ENCODE data around the gene ANKRD1.

ANKRD1 gene

DNA sequence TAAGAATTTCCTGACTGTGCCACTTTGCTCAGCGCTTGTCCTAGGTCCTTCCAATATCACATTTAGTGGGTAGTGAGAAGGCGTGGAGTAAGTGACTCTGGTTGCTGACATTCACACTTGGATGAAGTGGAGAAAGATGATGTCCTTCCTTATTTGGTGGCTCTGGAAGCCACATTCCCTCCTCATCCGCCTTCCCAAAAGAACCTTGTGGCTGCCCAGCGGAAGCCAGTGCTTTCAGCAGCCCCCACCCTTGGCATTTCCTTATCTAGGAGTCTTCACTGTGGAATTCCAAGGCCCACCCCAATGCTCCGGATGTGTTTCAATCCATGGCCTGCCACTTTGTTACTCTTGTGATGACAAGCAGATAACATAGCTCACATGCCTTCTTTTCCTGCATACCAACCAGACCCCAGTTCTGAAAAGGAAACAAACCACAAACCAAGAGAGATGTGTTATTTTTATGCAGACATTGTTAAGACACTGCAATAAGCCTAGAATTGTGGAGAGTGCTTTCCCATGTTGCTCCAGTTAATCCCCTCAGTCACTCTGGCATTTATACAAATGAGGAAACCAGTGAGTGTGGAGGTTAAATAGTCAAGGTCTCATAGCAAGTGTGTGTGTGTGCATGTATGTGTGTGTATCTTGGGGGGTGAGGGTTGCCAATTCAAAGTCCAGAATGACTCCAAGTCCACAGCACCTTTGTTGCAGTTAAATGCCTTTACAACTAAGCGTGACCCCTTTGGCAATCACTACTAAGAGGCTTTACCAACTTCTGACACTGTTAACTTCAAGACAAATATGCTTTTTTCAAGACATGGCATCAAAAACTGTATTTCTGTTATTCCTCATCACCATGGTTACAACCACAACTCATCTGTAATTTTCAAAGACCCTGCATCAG is 10.3 kb upstream of the ANKRD1 start:
- Histone ChIP-seq H3K9me3 (ENCODE audit: control insufficient read depth, low read depth, low read length) (no peaks in the 10 kb centered on the region), H3K27ac (ENCODE audit: low read length) (no peak overlapping the region), H3K4me3 (ENCODE audit: low read length) (peak overlapping the region; percentile 3), H3K4me1 (ENCODE audit: control insufficient read depth, low read depth, low read length) (peaks cover 25% of the 10 kb centered on the region), H3K27me3 (ENCODE audit: control insufficient read depth, insufficient read depth, low read length) (peaks cover 100% of the 10 kb centered on the region), H3K36me3 (ENCODE audit: control insufficient read depth, low read depth, low read length) (no peaks in the 10 kb centered on the region), H3K9ac (ENCODE audit: low read length) (no peak overlapping the region)

DNA sequence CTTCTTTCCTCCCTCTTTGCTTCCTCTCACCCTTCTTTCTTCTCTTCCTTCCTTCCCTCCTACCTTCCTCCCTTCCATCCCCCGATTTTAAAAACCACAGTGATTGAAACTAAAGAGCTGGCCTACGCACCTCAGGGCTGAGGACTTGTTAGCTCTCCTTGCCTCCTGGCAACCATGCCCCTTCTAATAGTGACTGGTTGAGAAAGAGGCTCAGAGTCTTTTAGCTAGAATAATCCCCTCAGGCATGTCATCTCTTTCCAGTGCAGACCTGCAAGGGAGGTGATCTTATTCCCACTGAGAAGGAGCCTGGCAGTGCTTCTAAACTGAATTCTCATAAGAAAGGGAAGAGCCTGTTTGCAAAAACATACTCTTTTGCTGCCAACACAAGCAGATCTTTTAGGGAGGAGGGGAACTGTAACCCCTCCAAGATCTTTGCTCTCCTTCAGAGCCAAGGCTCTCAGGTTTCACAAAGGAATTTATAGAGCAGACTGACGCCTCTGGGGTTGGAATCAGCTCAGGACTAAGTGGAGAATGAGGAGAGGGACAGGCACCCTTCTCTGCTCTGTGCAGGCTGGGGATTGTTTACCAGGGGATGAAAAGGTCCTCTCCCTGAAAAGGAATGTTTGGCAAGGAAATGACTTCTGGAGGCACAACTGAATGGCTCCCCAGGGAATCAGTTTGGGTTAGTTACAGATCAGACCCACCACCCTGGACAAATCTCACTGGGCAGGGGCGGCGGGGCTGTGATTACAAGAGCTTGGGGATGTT is 9.4 kb upstream of the ANKRD1 start:
- Histone ChIP-seq H3K27me3 (ENCODE audit: control insufficient read depth, insufficient read depth, low read length) (peaks cover 100% of the 10 kb centered on the region), H3K27ac (ENCODE audit: low read length) (no peak overlapping the region), H3K4me3 (ENCODE audit: low read length) (peak overlapping the region; percentile 3), H3K4me1 (ENCODE audit: control insufficient read depth, low read depth, low read length) (peaks cover 28% of the 10 kb centered on the region), H3K36me3 (ENCODE audit: control insufficient read depth, low read depth, low read length) (no peaks in the 10 kb centered on the region), H3K9ac (ENCODE audit: low read length) (no peak overlapping the region), H3K9me3 (ENCODE audit: control insufficient read depth, low read depth, low read length) (no peaks in the 10 kb centered on the region)

DNA sequence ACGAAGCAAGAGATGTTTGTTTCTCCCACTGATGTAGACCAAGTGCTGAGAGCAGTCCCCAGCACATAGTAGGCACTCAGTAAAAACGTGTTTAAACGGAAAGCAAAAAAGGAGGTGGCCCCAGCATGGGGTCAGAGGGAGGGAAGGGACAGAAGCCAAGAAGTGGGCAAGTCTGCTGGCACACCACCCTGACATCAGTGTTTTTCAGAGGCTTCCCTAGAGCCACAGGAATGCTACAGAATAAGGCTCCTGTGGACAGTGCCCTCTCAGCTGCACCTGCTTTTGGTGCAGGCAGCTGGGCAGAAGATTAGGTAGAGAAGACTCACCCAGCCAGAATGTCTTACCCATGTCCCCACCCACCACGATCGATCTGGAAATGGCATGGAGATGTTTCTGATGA is 8.3 kb upstream of the ANKRD1 start:
- peaks cover 28% of the 10 kb centered on the region for H3K4me1 ChIP-seq (ENCODE audit: control insufficient read depth, low read depth, low read length)
- no peaks in the 10 kb centered on the region for H3K9me3 ChIP-seq (ENCODE audit: control insufficient read depth, low read depth, low read length)
- H3K27me3 ChIP-seq (ENCODE audit: control insufficient read depth, insufficient read depth, low read length) = peaks cover 100% of the 10 kb centered on the region

DNA sequence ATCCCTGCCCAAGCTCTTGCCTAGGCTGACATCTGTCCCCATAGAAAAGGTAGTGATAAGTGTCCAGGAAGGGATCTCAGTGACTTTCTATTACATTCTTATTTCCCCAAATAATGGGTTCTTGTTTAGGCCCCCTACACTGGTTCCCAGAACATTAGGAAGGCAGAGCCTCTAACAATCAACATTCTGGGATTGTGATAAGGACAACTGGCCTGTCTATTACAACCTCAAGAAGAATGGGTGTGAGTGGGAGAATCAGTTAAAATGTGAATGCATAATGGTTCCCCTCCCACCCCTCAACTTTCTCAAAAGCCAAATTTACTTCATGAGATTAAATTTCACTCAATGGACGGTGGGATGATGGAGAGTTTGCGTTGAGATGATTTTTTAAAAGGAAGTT is 6.4 kb upstream of the ANKRD1 start:
- peaks cover 3% of the 10 kb centered on the region for H3K9me3 ChIP-seq (ENCODE audit: control insufficient read depth, low read depth, low read length)
- no peaks in the 10 kb centered on the region for H3K36me3 ChIP-seq (ENCODE audit: control insufficient read depth, low read depth, low read length)
- no peak overlapping the region for H3K27ac ChIP-seq (ENCODE audit: low read length)
- H3K27me3 ChIP-seq (ENCODE audit: control insufficient read depth, insufficient read depth, low read length) = peaks cover 100% of the 10 kb centered on the region
- H3K4me1 ChIP-seq (ENCODE audit: control insufficient read depth, low read depth, low read length) = peaks cover 28% of the 10 kb centered on the region
- no peak overlapping the region for H3K4me3 ChIP-seq (ENCODE audit: low read length)
- no peak overlapping the region for H3K9ac ChIP-seq (ENCODE audit: low read length)

More for the DNA sequence above, 8.3 kb upstream of the ANKRD1 start:
- Histone ChIP-seq H3K27ac (ENCODE audit: low read length) (no peak overlapping the region), H3K4me3 (ENCODE audit: low read length) (no peak overlapping the region), H3K36me3 (ENCODE audit: control insufficient read depth, low read depth, low read length) (no peaks in the 10 kb centered on the region), H3K9ac (ENCODE audit: low read length) (no peak overlapping the region)

DNA sequence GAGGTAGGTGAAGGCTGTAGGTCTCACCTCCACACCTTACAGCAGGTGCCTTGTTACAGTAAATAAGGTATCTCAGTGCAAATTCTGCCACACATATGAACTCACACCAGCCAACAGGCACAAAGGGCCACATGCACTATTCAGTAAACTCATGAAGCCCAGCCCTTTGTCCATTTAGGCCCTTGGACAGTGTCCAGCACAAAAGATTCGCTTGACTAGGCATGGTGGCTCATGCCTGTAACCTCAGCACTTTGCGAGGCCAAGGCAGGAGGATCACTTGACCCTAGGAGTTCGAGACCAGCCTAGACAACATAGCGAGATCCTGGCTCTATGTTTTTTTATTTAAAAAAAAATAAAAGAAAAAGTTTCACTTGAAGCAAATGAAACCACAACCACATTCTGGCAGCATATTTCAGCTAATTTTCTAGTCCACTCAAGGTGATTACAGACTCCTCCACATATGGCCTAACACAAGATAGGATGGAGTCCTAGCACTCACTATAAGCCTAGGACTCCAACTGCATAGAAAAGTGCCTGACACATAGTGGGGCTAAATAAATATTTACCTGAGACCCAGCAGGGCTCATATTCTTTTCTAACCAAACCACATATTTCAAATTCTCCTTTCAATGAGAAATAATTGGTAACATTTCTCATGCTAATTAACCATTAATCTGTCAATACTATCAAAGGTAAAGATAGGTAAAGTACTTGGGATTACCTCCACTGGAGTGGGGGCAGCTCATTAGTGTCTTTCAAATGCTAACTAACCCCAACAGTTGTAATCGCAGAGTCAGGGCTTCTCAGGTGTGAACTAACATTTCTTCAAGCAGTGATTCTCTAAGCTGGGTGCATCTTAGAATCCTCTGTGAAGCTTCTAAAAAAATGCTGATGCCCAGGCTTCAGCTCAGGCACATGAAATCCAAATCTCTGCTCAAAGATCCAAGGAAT is 4.5 kb upstream of the ANKRD1 start:
- no peak overlapping the region for H3K4me3 ChIP-seq (ENCODE audit: low read length)
- H3K9me3 ChIP-seq (ENCODE audit: control insufficient read depth, low read depth, low read length) = peaks cover 3% of the 10 kb centered on the region
- peaks cover 100% of the 10 kb centered on the region for H3K27me3 ChIP-seq (ENCODE audit: control insufficient read depth, insufficient read depth, low read length)
- H3K27ac ChIP-seq (ENCODE audit: low read length) = no peak overlapping the region
- peaks cover 15% of the 10 kb centered on the region for H3K4me1 ChIP-seq (ENCODE audit: control insufficient read depth, low read depth, low read length)
- H3K36me3 ChIP-seq (ENCODE audit: control insufficient read depth, low read depth, low read length) = no peaks in the 10 kb centered on the region
- H3K9ac ChIP-seq (ENCODE audit: low read length) = no peak overlapping the region

DNA sequence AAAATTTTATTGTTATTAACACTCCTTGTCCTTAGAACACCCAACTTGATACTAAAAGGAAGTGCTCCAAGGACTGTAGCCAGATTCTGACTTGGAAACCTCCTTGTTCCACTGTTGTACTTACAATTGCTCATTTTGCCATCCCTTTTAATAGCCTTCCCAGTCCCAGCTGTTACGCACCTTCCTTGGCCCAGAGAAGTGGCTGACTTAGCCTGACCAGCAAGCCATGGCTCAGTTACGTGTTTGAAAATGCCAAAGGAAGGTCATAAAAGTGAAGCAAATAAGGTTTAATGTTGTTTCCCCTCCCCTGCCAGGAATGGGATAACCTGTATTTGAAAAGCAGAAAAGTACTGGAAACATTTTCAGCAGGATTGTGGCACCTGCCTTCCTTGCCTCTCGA is 3.7 kb upstream of the ANKRD1 start:
- peaks cover 100% of the 10 kb centered on the region for H3K27me3 ChIP-seq (ENCODE audit: control insufficient read depth, insufficient read depth, low read length)
- H3K9me3 ChIP-seq (ENCODE audit: control insufficient read depth, low read depth, low read length) = peaks cover 3% of the 10 kb centered on the region
- no peaks in the 10 kb centered on the region for H3K36me3 ChIP-seq (ENCODE audit: control insufficient read depth, low read depth, low read length)
- H3K27ac ChIP-seq (ENCODE audit: low read length) = no peak overlapping the region
- peaks cover 8% of the 10 kb centered on the region for H3K4me1 ChIP-seq (ENCODE audit: control insufficient read depth, low read depth, low read length)
- H3K4me3 ChIP-seq (ENCODE audit: low read length) = no peak overlapping the region
- H3K9ac ChIP-seq (ENCODE audit: low read length) = no peak overlapping the region

DNA sequence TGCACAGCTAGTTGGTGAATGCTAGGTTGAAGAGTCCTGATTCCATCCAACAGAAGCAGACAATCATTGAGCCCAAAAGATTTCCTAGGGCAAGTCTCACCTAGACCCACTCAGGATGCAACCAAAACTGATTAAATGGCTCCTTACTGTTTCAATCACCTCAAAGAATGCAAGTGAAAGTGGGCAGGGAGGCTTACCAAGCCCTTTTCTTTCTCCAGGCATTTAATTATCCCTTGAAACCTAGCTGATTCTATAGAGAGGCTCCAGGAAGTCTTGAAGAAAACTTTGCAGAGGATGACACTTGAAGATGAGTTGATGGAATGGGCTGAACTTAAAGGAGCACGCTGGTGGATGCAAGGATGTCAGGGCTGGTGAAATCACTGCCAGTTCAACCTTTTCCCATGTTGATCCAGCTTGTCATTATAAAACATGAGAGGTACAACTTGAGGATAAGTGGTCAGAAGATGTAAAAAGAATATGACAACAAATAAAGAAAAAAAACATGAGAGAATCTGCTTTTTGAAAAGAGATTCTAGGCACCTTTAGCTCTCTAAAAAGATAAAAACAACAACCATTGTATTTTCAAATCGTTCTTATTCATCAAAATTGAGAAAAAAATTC is 2.3 kb upstream of the ANKRD1 start:
- Histone ChIP-seq H3K9me3 (ENCODE audit: control insufficient read depth, low read depth, low read length) (peaks cover 3% of the 10 kb centered on the region), H3K27ac (ENCODE audit: low read length) (no peak overlapping the region), H3K9ac (ENCODE audit: low read length) (no peak overlapping the region), H3K4me3 (ENCODE audit: low read length) (no peak overlapping the region), H3K27me3 (ENCODE audit: control insufficient read depth, insufficient read depth, low read length) (peaks cover 100% of the 10 kb centered on the region), H3K36me3 (ENCODE audit: control insufficient read depth, low read depth, low read length) (no peaks in the 10 kb centered on the region), H3K4me1 (ENCODE audit: control insufficient read depth, low read depth, low read length) (peaks cover 3% of the 10 kb centered on the region)

DNA sequence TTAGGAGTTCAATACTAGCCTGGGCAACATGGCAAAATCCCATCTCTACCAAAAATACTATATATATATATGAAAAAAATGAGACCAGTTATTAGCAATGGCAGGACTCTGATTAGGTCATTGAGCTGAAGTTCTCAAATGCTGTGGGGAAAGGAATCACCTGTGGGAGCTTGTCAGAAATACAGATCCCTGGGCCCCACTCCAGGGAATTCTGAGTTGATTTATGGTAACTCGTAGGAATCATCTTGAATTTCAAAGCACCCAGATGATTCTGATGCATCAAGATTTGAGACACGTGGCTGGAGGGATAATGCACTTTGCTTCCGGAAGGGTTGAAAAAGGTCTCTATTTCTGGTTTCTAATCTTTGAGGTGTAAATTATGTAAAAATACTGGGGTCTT is 1.0 kb upstream of the ANKRD1 start:
- no peaks in the 10 kb centered on the region for H3K36me3 ChIP-seq (ENCODE audit: control insufficient read depth, low read depth, low read length)
- no peak overlapping the region for H3K9ac ChIP-seq (ENCODE audit: low read length)
- H3K4me1 ChIP-seq (ENCODE audit: control insufficient read depth, low read depth, low read length) = peaks cover 3% of the 10 kb centered on the region
- H3K27me3 ChIP-seq (ENCODE audit: control insufficient read depth, insufficient read depth, low read length) = peaks cover 100% of the 10 kb centered on the region
- no peak overlapping the region for H3K4me3 ChIP-seq (ENCODE audit: low read length)
- H3K27ac ChIP-seq (ENCODE audit: low read length) = no peak overlapping the region
- peaks cover 3% of the 10 kb centered on the region for H3K9me3 ChIP-seq (ENCODE audit: control insufficient read depth, low read depth, low read length)

DNA sequence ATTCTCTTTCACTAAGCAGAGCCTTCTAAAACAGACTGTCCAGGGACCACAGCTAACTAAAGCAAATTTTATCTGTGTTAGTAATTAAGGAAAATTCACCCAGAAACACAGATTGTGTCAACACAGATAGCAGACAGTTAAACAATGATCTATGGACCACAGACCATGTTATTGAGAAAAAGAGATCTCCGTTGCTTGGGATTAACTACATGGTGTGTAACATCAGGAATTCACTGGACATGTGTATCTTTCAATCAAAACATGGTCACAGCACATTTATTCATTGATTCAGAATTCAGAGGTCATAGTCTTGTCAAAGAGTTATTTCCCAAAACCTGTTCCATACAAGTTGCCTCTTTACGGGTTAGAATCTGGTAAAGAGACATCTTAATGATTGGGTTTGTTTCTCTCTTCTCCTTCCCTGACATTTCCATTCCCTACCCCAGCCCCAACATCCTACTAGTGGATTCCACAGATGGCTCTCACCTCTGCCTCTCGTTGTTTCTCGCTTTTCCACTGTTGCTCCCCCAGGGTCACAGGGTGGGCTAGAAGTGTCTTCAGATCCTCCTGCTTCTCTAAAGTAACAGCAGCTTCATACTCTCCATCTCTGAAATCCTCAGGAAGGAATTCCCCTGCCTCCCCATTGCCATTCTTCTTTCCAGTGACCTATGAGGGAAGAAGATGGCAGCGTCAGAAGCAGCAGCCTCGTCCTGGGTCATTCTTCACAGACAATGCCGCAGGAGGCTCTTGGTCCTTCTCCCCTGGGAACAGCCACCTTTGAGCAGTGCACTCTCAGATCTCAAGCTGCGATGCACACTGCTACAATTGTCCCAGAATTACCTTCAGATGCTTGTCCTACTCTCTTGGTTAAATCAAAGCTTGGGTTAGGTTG is 958 bp downstream of the ANKRD1 start:
- H3K27me3 ChIP-seq (ENCODE audit: control insufficient read depth, insufficient read depth, low read length) = peaks cover 100% of the 10 kb centered on the region

DNA sequence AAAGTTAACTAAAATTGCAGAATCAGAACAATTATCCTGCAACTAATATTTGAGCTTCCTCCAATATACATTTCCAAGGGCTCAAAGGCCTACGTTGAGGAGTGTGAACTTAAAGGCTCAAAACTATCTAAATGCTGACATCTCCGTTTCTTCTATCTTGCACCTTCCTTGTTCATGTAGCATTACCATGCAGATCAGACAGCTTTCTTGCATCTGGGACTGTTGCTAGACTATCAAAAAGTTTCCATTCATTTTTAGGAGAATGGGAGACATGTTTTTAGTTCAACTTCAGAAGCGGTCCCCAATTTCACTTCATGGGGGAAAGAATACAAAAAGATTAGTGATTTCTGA is 2.9 kb downstream of the ANKRD1 start:
- H3K27me3 ChIP-seq (ENCODE audit: control insufficient read depth, insufficient read depth, low read length) = peaks cover 100% of the 10 kb centered on the region

More for the DNA sequence above, 958 bp downstream of the ANKRD1 start:
- H3K27ac ChIP-seq (ENCODE audit: low read length) = no peak overlapping the region
- peaks cover 3% of the 10 kb centered on the region for H3K9me3 ChIP-seq (ENCODE audit: control insufficient read depth, low read depth, low read length)
- H3K9ac ChIP-seq (ENCODE audit: low read length) = no peak overlapping the region
- H3K4me1 ChIP-seq (ENCODE audit: control insufficient read depth, low read depth, low read length) = no peaks in the 10 kb centered on the region
- no peaks in the 10 kb centered on the region for H3K36me3 ChIP-seq (ENCODE audit: control insufficient read depth, low read depth, low read length)
- H3K4me3 ChIP-seq (ENCODE audit: low read length) = no peak overlapping the region

More for the DNA sequence above, 2.9 kb downstream of the ANKRD1 start:
- no peaks in the 10 kb centered on the region for H3K36me3 ChIP-seq (ENCODE audit: control insufficient read depth, low read depth, low read length)
- no peak overlapping the region for H3K9ac ChIP-seq (ENCODE audit: low read length)
- no peak overlapping the region for H3K4me3 ChIP-seq (ENCODE audit: low read length)
- H3K9me3 ChIP-seq (ENCODE audit: control insufficient read depth, low read depth, low read length) = peaks cover under 1% of the 10 kb centered on the region
- H3K27ac ChIP-seq (ENCODE audit: low read length) = no peak overlapping the region
- H3K4me1 ChIP-seq (ENCODE audit: control insufficient read depth, low read depth, low read length) = no peaks in the 10 kb centered on the region

Measured in iPS-18a (cell line).